ENCODE measurements around the gene OR5AN1.
"Not testable (repeated sequence)": the region's sequence is repeated elsewhere in the genome, so short reads cannot be mapped to it uniquely, and the experiment has no call there.

OR5AN1 gene, protein sequence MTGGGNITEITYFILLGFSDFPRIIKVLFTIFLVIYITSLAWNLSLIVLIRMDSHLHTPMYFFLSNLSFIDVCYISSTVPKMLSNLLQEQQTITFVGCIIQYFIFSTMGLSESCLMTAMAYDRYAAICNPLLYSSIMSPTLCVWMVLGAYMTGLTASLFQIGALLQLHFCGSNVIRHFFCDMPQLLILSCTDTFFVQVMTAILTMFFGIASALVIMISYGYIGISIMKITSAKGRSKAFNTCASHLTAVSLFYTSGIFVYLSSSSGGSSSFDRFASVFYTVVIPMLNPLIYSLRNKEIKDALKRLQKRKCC

DNA sequence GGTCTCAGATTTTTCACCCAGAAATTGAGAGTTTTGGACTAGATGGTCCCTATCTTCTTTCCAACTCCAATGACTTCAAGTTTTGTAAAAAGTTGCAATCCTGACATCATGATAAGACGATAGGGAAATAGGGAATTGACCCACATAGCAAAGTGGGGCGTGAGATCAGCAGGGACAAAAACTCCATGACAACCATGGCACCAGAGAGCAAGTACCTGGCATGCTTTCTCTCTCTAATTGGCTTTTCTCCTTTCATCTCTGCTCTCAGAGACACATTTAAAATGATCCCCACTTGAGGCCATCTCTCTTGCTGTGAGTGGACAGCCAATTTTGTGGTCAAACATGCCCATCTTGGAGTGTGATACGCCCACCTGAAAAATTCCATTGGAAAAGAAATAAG, at the start of gene OR5AN1:
TSS of gene OR5AN1 (plus strand) at position 301 of the 400 bp plus-strand sequence. CDS start 5,564 bp downstream, outside the sequence.
- no peak for DNase-seq (ENCODE audit: low read depth)

DNA sequence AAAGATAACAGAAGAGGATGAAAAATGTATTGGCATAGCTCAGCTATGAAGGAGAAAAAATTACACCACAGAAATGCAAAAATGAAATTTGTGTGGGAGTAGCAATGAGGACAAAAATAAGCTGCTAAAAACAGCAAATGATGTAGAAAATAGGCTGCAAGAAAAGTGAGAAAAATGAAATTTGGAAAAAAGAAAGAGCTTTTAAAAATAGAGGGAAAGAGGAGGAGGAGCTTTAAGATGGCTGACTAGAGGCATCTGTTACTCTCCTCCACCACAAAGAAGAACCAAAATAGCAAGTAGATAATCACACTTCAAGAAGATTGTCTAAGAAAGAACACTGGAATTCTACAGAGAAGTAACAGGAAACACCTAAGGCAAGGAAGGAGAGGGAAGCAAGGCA, 23.7 kb upstream of the OR5AN1 start:
- H3K4me3 ChIP-seq (ENCODE audit: low read depth, low read length), result no peak overlapping the region
- DNase-seq (ENCODE audit: low read depth), result no peak

More for the DNA sequence above, at the start of gene OR5AN1:
- H3K4me3 ChIP-seq (ENCODE audit: low read depth, low read length), result no peak within 1 kb of the TSS

DNA sequence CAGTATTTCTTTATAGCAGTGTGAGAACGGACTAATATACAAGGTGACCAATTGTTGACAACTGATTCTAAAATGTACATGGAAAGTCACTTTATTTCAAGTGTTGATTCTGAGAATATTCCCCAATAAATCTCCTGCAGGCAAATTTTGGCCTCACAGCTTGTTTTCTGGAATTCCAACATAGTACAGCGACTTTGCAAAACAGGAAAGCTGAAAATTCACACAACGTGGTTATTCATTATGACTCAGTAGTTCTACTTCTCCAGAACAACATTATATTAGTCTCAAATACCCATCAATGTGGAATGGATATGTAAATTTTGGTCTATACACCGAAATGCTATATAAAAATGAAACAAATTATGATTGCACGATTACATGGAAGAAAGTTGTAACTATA, 22.5 kb upstream of the OR5AN1 start:
- no peak overlapping the region for H3K4me3 ChIP-seq (ENCODE audit: low read depth, low read length)
- DNase-seq (ENCODE audit: low read depth), result no peak

DNA sequence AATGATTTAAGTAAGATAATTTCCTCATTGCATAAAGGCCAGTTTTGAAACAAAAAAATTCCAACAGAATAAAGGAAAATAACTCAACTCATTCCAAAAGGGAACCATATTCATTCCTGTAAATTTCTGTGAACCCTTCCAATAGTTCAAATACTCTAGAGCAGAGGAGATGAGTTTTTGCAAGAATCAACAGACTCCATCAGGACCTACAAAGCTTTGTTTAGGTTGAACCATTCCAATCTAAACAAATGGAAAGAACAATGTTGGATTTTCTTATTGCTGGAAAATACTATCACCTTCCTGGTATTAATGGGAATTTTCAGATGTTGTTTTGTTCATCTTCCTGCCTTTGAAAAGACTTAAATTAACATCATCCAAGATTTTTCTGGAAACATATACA, 21.8 kb upstream of the OR5AN1 start:
- DNase-seq (ENCODE audit: low read depth), result no peak
- no peak overlapping the region for H3K4me3 ChIP-seq (ENCODE audit: low read depth, low read length)

DNA sequence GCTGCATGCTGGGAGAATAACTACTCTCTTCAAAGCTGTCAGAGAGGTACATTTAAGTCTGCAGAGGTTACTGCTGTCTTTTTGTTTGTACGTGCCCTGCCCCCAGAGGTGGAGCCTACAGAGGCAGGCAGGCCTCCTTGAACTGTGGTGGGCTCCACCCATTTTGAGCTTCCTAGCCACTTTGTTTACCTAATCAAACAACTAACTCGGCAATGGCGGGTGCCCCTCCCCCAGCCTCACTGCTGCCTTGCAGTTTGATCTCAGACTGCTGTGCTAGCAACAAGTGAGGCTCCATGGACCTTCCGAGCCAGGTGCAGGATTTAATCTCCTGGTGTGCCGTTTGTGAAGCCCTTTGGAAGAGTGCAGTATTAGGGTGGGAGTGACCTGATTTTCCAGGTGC, 9.0 kb upstream of the OR5AN1 start:
- H3K4me3 ChIP-seq (ENCODE audit: low read depth, low read length); DNase-seq (ENCODE audit: low read depth): not testable (repeated sequence)

DNA sequence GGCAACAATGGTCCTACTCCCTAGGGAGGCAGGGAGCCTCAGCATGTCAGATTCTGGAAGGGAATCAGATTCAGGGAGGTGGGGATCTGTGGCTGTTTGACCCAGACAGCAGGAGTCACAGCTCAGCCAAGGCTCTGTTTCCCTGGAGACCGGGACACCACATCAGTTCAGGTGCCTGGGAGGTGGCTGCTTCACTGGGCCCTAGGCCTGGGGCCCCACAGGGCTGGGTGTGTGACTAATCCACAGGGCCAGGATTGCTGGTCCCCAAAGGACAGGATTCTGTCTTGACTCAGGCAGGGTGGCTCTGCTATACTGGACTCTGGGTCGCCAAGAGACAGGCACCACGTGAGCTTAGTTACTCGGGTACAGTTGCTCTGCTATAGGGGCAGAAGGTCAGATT, 3.5 kb upstream of the OR5AN1 start:
- no peak overlapping the region for H3K4me3 ChIP-seq (ENCODE audit: low read depth, low read length)
- DNase-seq (ENCODE audit: low read depth), result no peak

DNA sequence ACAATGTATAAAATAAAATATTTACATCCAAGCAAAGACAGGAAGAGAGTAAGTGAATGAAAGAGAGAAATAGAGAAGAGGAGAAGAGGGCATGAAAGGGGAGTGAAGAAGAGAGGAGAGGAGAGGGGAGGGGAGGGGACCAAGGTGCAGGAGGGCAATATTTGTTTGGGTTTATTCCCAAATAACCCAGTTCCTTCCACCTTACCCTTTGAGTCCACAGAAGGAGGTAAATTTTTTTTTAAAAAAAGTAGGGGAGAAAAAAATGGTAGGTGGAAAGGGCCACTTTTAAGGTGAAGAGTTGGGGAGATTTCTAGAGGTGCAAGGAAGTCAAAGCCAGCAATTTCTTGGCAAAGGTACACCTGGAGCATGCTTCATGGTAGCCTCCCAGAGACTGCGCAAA, 2.1 kb upstream of the OR5AN1 start:
- DNase-seq (ENCODE audit: low read depth), result no peak
- H3K4me3 ChIP-seq (ENCODE audit: low read depth, low read length), result no peak overlapping the region

DNA sequence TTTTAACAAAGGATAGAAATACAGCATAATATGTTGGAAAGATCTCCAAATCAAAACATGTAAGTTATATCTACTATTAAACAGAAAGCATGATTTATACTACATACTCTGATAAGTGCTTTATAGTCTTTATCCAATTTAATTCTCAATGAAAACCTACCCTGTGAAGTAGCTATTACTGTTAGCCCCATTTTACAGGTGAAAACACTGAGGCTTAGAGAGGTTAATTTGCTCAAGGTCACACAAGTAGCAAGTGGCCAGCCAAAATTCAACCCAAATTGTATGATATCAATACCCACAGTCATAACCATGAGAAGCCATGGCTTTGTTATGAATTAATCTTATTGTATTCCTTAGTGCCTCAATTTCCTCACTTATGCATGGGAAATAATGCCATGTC, 675 bp upstream of the OR5AN1 start:
- DNase-seq (ENCODE audit: low read depth), result no peak
- H3K4me3 ChIP-seq (ENCODE audit: low read depth, low read length), result no peak overlapping the region

DNA sequence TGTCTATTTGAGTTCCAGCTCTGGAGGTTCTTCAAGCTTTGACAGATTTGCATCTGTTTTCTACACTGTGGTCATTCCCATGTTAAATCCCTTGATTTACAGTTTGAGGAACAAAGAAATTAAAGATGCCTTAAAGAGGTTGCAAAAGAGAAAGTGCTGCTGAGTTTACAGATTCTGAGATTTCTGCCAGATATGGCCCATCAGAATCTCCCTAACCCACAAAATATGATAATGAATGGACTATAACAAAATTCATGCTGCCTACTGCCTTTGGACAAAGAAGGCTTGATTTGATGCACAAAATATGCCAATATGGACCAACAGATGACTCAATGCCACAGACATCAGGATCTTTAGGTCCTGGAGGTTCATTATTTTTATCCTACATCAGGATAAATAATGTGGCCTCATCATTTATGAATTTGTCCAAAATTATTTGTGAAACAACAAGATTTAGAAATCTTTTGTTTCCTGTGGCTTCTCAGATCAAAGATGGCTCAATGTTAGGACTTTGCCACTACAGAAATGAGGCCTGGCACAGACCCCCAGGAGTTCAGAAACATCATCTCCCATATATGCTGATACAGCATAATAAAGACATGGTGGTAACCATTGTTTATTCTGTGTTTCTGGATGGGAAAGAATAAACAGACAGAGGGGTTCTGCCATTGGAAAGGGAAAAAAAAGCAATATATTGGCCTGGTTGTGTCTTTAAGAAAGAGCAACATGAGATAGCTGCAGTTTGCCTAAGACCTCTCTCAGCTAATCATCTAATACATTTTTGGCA, 6.7 kb downstream of the OR5AN1 start:
- H3K4me3 ChIP-seq (ENCODE audit: low read depth, low read length), result no peak overlapping the region
- DNase-seq (ENCODE audit: low read depth), result no peak

DNA sequence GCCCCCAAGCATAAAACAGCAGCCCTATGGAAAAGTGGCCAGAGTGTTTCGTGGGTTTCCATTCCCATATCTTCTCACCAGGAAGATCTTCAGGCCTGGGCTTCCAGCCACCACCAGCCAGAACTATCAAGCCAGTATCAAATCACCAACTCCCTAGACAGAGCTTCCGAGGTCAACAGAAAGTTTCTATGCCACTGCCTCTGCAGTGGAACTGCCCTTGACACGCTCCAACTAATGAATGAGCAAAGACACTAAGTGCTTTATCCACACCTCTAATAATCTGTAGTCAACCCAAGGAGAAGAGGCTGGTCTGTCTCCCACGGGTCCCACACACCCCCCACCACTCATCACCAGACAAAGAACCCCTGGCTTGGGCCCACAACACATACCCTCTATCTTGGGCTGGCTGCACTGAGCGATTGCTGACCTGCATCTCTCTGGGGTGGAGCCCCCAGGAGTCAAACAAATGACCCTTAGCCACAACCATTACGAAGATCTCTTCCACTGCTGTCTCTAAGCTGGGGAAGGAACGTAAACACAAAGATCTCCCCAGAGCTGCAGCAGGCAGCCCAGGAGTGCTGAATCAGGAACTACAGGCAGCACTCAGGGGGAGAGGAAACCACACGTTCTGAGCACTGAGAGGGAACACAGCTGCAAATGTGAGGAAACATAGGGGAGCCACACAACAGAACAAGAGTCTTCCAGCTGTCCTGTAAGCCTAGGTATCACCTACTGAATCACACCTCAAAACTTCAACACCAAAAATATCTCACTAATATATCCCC, 9.7 kb downstream of the OR5AN1 start:
- no peak overlapping the region for H3K4me3 ChIP-seq (ENCODE audit: low read depth, low read length)
- DNase-seq (ENCODE audit: low read depth), result no peak

DNA sequence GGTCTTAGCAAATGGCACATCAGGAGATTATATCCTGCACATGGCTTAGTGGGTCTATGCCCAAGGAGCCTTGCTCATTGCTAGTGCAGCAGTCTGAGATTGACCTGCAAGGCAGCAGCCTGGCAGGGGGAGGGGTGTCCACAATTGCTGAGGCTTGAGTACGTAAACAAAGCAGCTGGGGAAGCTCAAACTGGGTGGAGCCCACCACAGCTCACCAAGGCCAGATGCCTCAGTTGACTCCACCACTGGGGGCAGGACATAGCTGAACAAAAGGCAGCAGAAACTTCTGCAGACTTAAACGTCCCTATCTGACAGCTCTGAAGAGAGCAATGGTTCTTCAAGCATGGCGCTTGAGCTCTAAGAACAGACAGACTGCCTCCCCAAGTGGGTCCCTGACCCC, 13.6 kb downstream of the OR5AN1 start:
- not testable (repeated sequence) for H3K4me3 ChIP-seq (ENCODE audit: low read depth, low read length); DNase-seq (ENCODE audit: low read depth)

DNA sequence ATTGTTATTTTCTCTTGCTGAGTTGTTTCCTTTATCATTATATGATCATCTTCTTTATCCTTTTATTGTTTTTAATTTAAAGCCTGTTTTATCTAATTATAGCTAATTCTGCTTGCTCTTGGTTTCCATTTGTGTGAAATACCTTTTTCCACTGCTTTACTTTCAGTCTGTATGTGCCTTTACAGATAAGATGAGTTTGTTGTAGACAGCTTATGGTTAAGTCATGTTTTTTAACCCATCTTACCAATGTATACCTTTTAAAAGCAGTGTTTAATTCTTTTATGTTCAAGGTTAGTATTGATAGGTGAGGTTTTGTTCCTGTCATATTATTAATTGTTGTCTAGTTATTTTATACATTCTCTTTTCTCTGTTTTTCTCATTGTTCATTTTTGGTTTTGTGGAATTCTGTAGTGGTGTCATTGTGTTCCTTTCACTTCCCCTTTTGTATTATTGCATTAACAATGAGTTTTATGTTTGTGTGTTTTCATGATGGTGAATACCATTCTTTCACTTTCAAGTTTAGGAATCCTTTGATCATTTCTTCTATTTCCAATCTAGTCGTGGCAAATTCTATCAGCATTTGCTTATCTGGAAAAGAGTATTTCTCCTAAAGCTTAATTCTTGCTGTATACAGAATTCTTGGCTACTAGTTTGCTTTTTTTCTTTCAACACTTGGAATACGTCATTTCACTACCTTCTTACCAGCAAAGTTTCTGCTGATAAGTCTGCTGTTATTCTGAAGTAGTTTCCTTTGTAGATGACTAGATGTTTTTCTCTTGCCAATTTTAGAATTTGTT, 21.8 kb downstream of the OR5AN1 start:
- no peak overlapping the region for H3K4me3 ChIP-seq (ENCODE audit: low read depth, low read length)
- DNase-seq (ENCODE audit: low read depth), result no peak

DNA sequence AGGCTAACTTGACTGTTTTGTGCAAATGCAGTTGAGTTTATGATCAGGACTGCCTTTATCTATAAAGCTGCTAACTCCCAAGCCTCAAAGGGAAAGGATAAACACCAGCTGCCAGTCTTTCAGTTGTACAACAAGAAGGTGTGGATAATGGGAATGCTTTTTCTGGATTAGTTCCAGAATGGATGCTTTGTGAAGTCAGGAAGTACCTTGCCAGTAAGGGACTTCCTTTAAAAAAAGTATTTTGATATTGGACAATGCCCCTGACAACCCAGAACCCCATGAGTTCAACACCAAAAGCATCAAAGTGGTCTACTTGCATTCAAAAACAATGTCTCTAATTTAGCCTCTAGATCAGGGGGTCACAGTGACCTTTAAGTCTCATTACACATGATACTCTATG, 35.5 kb downstream of the OR5AN1 start:
- no peak for DNase-seq (ENCODE audit: low read depth)
- H3K4me3 ChIP-seq (ENCODE audit: low read depth, low read length), result no peak overlapping the region

DNA sequence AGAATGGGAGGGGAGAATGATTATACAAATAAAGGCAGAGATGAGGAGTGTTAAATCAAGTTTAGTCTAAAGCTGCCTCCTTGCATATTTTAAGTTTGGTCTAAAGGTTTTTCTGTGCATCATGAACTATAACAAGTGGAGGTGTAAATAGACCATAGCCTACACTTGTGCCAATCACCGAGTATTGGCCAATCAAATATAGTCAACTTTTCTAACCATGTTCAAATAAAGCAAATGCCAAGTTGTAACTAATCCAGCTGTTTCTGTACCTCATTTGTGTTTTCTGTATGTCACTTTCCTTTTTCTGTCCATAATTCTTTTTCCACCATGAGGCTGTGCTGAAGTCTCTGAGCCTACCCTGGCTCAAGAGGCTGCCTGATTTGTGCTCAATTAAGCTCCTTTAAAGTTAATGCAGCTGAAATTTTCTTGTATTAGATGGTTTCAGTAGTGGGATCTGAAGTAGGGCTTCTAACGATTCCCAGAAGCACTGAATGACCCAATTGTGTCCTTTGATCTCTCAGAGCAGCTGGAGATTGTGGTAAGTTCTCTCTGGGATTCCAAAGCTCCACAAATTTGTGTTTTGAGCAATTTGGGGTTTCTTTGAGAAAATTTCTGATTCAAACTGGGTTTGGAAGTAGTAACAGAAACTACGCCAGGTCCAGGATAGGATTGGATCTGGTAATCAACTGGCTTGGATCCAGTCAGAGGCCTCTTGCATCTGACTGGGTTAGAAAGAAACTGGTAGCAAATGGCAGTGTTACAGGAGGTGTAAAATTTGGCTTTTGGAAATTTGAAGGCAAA, 42.0 kb downstream of the OR5AN1 start:
- no peak overlapping the region for H3K4me3 ChIP-seq (ENCODE audit: low read depth, low read length)
- DNase-seq (ENCODE audit: low read depth), result no peak

DNA sequence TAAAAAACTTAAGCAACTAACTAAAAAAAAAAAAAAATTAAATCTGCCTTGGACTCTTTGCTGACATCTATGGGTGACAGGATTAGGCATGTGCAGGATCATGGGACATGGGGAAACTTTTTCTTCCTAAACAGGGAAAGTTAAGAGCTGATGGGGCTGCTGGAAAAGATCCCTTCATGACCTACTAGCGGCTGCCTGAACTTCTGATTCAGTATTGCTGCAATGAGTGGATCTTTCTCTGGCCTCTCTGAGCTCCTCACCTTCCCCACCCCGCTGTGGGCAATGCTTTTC, 42.5 kb downstream of the OR5AN1 start:
- DNase-seq (ENCODE audit: low read depth), result no peak
- H3K4me3 ChIP-seq (ENCODE audit: low read depth, low read length), result no peak overlapping the region

DNA sequence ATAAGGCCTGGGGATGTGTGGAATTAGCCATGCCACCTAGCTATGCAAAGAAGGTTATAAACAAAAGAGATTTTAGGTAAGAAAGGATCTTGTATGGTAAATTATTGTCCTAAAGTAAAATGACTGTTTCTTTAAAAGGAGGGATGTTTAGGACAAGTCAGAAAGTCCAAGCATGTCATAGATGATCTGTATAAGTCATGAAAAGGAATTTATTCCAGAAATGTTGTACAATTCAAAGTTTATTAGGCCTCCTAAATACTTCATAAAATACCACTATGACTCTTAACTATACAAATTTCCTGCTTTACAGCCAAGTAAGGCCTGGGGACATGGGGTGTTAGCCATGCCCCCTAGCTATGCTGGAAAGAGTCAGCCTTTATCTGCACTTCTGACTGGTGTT, 44.9 kb downstream of the OR5AN1 start:
- H3K4me3 ChIP-seq (ENCODE audit: low read depth, low read length), result no peak overlapping the region
- DNase-seq (ENCODE audit: low read depth), result no peak

DNA sequence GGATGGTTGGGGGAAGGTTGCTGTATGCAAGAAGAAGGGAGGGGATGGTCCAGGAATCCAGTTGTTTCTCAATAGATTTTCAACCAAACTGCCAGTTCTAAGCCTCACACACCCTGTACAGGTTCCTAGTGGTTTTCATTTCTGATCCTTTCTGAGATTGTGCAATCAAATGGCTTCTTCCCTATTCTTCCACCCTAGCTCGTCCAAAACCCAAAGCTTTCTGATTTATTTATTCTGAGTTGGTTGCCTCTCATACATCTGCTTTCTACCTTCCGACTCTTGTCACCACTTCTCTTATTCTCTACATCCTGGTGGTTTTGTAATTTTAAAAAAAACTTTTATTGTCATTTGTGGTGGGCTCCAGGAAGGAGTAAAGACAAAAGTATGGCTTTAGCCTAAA, 55.0 kb downstream of the OR5AN1 start:
- H3K4me3 ChIP-seq (ENCODE audit: low read depth, low read length), result no peak overlapping the region

DNA sequence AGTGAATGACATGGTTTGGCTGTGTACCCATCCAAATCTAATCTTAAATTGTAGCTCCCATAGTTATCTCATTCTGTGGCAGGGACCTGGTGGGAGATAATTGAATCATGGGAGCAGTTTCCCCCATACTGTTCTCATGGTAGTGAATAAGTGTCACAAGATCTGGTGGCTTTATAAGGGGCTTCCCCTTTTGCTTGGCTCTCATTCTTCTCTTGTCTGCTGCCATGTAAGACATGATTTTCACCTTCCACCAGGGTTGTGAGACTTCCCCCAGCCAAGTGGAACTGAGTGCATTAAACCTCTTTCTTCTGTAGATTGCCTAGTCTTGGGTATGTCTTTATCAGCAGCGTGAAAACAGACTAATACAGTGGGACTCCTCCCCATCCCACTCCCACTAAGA, 56.4 kb downstream of the OR5AN1 start:
- no peak overlapping the region for H3K4me3 ChIP-seq (ENCODE audit: low read depth, low read length)
- no peak for DNase-seq (ENCODE audit: low read depth)

More for the DNA sequence above, 55.0 kb downstream of the OR5AN1 start:
- no peak for DNase-seq (ENCODE audit: low read depth)

DNA sequence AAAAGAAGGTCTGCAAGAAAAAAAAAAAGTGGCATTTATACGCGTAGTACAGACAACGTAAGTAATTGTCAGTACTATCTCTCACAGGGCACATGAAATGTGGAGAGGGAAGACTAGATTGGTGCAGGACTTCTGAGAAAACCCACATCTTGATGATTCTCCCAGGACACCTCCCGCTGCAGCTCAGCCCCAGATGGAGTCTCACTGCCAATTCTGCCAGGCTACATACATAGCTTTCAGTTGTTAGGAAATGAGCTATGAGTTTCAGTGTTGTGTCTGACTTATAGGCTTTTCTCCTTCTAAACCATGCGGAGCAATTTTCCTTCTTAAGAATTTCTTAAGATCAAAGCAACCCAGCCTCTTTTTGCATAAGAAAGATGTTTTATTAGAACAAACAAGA, 57.9 kb downstream of the OR5AN1 start:
- DNase-seq (ENCODE audit: low read depth), result no peak
- H3K4me3 ChIP-seq (ENCODE audit: low read depth, low read length), result no peak overlapping the region

Data from skeletal muscle cell (primary cell).